CD1c-positive myeloid dendritic cell (primary cell): Measurements from ENCODE around the gene TNS3.

ENCODE experiments used
- DNase-seq: peaks from one replicate; pipeline ENCODE4 v3.0.0-alpha.2; 2016; ENCODE audit errors: extremely low spot score

Gene TNS3

DNA sequence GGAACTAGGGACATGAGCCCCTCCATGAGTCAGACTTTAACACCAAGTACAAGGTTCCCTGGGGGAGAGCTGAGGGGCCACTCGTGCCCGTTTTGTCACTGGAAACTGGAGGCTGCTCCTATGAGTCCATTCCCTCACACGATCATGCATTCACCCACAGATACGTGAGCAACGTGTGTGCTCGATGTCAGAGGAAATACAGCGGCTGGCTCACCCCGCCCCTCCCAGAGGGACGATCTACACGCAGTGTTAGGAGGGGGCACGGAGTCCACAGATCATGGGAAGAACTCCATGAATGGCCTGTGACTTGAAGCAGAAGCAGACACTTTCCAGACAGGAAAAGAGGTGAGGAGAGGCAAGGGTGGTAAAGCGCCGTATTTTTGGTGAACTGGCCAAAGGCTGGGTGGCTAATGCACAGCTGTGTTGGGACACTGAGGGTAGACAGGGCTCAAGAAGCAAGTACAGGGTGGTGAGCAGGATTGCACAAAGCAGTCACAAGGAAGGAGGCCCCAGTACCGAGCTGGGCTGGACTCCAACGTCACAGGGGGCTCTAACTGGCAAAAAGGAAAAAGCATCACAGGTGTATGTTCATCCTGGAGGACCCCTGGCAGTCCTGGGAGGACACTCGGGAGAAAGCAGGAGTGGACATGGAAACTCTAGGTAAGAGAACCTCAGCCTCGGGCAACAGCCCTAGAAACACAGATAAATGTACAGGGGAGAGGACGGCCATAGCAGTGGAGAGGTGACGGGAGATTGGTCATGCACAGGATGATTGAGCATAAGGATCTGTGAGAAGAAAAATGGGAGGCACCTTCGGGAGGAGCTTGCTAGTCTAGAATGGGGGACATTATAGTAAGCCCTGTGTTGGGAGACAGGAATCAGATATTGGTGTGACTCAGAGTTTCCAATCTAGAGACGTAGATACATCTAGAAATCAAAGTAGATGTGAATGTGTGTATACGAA is 41.2 kb downstream of the TNS3 start:
- DNase-seq: no peak

DNA sequence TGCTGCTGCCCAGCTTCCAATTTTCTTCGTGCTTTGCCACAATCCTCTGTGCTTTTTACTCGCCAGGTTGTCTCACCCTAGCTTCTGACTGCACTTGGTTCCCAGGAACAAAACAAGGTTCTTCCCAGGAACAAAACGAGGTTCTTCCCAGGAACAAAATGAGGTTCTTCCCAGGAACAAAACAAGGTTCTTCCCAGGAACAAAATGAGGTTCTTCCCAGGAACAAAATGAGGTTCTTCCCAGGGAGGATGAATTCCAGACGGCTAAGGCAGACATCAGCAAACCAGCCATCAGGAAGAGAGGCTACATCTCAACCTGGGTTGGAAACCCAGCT is 41.9 kb downstream of the TNS3 start:
- DNase-seq: no peak

DNA sequence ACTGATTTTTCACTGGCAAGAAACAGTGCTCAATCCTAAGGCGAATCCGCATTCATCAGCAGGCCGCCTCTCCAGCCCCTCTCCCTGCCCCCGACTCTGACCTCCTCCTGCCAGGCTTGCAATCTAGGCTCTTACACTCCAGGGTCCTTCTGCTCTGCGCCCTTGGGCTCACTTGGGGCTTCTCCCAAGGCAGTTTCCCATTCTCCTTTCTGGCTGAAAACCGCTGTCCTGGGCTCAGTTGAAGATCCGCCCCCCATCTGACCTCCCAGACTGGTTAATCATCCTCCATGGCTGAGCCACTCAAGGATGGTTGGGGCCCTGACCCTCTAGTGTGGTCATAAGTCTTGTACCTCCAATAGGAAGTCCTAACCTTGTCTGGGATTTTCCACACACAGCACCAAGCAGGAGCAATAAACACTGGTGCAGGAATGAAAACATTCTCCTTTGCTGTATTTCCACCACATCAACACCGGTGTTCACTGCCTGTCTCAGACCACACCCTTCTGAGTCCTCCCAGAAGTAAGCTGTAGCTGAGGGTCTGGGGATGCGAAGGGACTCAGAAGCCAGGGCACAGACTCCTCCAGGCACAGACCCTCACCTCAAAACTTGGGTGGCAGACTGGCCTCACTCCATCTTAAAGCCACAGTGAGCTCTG is 42.4 kb downstream of the TNS3 start:
- DNase-seq: no peak

DNA sequence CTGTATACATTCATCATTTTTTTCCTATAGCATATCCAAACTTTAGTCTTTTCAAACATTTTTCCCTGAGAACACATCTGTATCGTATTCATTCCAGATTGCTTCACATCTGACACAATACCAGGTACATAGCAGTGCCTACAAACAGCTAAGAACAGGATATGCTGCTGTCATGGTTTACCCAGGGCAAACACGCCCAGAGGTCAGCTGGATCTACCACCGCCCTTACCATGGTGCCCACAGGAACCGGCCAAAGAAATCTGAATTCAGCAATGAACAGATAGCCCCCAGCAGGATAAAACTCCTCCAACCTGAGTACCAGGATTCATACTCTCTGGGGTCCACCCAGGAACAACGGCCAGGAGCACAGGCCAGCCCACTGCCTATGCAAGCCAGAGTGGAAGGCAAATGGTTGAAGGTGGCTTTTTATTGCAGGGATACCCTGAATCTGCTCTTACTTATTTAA is 43.0 kb downstream of the TNS3 start:
- no peak for DNase-seq

DNA sequence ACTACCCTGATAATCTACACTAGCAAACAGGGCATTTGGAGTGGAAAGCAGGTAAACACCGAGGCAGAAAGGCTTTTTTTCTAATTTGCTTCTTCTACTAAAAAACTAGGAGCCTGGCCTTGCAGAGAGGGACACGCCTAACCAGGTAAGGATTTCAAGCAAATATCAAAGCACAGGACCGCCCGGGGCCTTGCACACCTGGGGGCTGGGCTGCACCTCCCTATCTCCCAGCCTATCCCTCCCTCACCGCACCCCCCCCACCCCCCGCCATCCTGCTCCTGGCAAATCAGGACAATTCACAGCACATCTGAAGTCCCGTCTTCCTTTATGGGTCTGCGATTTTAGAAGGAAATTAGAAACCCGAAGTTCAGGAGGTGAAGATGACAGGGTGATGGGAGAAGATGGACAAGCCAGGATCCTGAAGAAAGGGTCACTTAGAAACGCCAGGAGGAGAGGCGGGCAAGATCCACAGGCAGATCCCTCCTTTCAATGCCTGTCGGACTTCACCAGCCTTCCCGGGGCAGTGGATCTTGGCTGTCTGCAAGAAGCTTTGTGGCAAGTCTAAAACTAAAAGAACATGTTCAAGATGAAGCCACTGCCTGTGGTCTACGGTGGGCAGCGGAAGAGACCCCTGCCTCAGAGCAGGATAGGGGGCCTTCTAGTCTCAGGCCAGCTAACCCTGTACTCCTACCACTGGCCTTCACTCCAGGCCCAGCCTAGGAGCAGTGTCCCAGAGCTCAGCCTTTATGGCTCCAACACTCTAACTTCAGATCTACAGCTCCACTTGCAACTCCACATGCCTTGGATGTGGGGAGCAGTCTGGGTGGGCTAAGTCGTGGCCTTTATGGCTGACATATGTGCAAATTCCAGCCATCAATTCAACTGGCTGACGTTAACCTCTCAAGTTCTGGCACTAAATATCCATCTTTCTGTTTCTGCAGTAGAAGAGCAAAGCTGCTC is 43.9 kb downstream of the TNS3 start:
- DNase-seq: no peak

DNA sequence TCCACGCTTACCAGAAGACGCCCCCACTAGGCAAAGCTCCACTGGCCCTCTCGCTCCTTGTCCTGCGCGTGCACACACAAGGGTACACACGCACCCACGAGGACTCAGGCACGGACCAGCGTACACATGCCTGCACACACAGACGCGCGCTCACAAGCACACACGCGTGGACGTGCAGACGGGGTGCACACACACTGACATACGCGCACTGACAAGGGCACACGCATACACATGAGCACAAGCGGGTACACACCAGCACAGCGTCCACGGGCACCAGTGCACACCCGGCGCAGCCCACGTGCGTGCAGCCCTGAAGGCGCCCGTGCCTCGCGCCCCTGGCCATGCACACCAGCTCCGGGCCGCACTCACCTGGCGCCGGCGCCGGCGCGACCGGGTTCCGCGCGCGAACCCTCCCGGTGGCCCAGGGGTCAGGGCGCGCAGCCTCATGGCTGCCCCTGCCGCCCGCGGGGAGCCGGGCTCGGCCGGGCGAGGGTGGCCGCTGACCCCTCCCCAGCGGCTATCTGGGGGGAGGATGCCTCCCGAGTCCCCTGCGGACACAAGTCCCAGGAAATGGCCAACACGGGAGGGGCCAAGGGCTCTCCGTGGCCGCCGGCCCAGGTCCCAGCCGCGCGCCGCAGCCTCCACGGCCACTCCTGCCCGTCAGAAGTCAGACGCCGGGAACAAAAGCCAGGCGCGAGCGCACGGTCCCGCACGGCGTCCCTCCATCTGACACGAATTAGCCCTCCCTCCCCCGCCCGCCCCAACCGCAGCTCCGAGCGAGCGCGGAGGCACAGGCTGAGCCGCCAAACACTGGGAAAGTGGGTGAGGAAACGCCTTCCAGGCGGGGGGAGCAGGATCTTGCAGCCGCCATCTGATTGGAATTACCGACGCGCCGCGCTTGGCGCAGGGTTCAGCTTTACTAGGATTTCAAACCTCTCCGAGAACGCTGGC is 45.0 kb downstream of the TNS3 start:
- peak; percentile 32 for DNase-seq

DNA sequence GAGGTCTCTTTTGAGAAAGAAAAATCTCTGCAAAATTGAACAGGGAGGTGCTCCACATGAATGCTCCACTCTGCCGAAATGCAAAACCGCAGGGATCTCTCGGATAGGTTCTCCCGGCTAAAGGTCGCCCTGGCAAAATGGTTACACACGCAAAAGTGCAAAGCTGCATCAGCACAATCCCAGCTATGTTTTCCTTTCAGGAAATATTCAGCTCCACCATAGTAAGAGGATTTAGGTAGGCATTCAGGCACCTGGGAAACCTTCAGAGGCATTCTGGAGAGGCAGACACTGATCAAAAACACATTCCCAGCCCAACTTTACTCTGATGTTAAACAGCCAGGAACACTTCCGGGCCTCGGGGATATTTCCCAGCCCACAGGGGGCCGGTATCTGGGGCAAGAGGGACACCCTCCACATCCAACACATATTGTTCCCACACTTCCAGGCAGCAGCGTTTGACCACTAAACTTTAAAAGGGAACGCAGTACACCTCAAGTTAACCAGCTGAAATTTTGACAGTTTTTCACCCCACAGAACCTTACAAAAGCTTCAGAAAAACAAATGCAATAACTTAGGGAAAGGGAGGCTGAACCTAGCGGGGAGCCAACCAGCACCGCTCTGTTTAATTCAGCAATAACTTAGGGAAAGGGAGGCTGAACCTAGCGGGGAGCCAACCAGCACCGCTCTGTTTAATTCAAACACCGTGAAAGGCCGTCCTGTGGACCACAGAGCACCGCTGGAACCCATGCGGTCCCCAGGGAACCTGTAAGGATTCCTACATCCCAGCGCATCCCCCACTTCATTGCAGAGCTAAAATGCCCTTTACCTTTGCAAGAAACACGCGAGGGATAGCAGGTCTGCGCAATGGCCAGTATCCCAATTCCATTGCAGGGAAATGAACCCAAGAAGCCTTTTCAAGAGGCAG is 45.9 kb downstream of the TNS3 start:
- DNase-seq: no peak

DNA sequence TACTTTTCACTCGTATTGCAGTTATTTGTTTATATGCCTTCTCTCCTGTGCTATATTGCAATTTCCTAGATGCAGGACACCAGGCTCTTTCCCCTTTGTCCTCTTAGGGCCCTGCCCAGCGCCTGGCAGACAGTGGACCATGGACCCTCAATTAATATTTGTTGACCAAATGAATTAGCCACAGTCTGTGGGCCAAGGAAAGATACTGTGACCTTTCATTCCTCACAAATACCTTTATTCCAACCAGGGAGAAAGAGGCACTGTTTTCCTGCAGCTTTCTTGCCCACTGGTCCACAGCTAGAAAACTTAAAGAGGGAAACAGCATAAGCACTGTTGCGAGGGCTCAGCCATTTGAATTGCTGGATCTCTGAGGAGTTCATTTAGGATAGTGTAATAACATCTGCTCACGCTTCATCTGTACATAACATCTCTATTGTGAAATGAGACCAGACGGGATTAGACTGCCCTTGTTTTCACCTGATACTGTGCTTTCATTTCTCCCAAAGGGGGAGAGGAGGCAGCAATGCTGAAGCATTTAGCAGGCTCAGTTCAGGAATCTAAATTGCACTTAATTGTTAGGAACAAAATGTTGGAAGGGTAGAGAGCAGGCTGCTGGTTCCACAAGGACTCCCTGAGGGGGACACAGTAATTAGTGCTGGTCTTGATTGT is 46.7 kb downstream of the TNS3 start:
- no peak for DNase-seq

DNA sequence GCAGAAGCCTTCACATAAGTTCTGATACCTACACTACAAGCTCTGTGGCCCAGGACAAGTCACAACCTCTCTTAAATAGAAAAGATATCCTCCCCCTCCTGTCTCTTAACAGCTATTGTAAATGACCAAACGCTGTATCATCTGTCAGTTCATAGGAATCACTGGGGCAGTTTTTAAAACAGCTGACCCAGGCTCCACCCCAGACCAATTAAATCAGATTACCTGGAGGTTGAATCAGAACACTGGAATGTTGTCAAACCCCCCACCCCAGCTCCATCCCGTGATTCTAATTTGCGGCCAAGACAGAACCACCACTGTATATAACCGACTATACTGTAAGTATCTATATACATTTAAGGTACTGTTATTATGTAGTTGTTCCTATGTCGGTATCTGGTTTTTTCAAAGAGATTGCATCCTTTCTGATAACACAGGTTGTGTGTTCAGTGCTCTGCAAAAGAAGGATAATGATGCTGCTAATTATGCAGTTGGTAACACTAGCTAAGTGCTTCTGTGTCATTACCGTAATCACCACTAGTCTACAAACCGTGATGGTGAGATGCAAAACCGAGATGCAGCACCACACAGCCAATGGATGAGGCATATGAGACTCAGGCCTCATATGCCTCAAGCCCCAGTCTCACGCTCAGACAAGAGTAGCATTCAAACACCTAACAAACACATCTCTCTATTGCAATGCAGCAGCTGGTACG is 47.4 kb downstream of the TNS3 start:
- no peak for DNase-seq

DNA sequence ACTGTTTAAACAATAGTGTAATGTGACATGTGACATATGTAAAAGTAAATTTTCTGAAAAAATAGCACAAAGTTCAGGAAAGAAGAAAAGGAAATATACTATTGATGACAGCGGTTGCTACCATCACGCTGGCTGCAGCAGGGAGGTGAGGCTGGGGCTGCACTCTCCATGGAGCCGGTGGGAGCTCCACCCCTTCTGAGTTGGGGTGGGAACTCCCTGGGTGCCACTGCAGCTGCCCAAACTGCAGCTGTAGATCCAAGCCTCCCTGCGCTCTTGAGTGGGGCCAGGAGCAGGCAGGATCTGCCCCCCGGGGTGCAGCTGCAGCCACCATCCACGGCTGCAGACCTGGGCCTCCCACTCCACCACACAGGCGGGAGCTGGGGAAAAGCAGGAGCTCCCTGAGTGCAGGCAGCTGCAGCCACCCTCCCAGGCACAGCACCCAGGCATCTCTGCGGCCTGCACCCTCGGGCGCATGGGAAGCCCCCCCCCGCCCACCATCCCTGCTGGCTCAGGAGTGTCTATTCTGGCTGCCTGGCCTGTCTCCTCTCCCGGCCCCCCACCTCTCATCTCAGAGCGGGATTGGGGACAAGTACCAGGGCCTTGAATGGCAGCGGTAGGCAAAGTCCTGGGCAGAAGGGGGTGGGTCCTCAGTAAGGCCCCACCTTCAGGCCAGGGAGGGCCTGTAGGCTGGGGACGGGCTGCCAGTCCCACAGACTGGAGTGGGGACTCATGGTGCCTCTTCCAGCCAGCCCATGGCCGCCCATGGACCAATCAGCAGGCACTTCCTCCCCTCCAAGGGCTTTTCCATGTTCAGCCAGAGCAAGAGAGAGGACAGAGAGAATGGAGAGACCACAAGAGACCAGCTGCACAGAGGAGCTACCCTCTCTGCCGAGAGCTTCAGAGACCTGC is 50.1 kb downstream of the TNS3 start:
- DNase-seq: no peak

DNA sequence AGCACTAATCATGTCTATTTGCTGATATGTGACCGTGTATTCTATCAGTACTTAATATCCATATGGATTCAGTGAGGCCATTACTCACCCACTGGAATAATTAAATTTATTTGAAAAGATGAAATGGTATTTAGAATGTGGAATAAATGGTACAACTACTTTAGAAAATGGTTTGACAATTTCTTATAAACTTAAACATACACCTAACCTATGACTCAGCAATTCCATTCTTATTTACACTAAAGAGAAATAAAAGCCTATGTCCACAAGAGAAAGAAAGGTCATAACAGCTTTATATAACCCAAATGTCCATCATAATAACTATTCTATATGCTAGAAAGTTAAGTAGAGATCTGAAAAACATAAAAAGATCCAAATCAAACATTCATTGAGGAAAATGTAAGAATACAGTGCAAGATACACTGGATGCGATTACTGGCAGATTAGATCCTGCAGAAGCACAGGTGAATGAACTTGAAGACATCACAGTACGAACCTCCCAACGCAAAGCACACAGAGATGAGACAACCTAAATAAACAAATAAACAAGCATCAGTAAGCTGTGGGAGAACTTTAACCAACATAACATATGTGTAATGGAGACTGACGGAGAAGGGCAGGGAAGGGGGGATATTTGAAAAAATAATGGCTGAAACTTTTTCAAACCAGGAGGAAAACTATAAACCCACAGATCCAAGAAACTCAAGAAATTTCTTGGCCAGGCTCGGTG is 51.9 kb downstream of the TNS3 start:
- DNase-seq: no peak

DNA sequence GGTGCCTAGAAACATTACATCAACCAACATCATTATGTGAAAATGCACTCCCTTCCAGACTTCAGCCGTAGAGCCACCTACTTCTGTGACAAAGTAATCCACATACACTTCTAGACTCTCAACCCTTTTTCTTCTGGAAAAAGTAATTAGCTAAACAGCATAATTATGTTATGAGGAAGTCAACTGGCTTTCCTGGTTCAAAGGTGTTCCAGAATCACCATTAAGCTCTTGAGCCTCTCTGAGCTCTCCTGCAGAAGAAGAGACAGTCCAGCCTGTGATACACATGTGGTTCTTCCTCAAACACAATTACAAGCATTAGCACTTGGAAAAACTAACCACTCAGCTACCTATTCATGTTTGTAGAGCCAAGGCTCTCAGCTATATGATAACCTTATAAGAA is 52.5 kb downstream of the TNS3 start:
- DNase-seq: no peak

DNA sequence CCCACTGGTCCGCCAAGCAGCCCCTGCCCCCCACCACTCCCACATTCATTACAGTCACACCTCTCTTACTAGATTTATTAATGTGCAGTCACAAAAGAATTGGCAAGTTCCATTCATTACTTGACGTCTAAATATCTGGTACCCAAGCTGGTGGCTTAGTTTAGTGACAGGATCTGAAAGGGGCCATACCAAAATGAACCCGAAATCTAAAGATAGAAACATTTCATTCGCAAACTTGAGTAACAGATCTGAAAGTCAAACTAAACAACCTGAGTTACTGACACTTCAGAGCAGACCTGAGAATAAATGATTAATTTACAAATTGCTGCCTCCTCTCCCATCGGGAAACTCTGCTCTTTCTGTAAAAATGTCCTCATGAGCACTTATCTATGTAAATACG is 53.4 kb downstream of the TNS3 start:
- DNase-seq: no peak

DNA sequence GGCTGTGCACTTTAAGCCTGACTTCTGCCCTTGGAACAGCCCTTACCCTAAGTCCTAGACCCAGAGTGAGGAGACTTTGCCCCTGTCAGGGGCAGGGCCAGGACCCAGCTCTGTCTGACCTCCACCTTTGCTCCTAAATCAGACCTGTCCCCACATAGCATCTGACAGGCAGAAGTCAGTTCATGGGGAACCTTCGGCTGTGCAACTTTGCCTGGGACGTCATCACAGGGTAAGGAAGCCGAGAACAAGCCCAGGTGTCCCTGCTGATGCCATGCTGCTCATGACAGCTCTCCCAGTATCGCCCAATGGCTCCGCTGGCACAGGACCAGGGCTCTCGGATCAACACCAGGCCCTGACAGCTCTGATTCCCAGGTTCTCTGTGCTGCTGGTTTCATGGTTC is 55.4 kb downstream of the TNS3 start:
- no peak for DNase-seq

DNA sequence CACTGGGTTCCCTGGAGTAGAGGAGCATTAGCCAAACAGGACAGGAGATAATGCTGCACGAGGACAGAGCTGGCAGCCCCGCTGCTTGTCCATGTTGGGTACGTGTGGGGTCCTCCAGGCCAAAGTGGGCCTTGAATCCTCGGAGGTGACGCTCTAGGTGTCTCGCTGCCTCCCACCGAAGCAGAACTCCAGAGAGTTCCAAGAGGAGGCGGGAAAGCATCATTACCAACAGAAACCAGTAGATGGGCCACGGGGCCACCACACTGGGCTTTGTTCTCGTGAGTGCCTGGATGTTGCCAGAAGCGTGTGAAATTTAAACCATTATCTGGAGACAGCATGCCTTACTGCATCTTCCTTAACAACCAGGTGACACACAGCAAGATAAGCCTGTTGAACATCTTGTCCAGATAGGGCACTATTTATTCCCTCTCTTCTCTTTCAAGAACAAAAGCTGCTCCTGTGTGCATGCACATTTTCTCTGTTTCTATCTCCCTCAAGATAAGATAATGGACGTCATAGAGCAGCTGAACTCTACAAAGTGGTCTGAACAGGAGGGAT is 56.8 kb downstream of the TNS3 start:
- no peak for DNase-seq

DNA sequence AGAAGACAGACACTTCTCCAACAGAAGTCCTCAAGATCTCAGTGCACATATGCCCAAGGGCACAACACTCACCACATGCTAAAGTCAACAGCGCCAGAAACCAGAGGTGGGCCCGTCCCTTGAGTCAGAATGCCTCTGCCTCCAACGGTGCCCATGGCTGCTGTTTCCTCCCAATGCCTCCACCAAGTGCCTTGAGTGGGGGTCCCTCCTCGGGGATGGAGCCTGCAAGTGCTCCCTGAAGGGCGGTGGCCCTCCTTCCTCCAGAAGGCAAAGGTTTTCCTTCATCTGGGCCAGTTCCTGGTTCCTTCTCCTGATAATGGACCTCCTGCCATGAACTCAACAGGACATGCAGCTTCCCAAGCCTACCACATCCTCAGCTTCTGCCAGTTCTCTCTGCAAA is 58.5 kb downstream of the TNS3 start:
- DNase-seq: no peak
